Liver (tissue), 9 donors: ENCODE results near the gene SPTBN4. TPM values are rescaled to one million over a fixed set of nuclear protein-coding genes. Genes with fewer than 3 reads are reported as not detected.
A peak's percentile ranks its signal among the peaks of the same experiment; 100 is the strongest.

Experiments used
- DNase-seq: peaks from one replicate; pipeline ENCODE4 v3.0.0-alpha.2; 2017; ENCODE audit warnings: low spot score
- H3K27ac ChIP-seq, 2 donors: one replicate each; pipeline ENCODE4 v1.7.0; 2013; ENCODE audit warnings: inconsistent platforms in 2 of 2, low read length in 2 of 2, control low read depth in 1 of 2, low read depth in 1 of 2, mild to moderate bottlenecking in 1 of 2
- H3K27me3 ChIP-seq, 4 donors: one replicate each; pipeline versions ENCODE4 v1.6.1 to v1.7.0; 2013; ENCODE audit warnings: low read length in 3 of 4, inconsistent platforms in 1 of 4, mild to moderate bottlenecking in 1 of 4, moderate library complexity in 1 of 4; ENCODE audit not compliant: control insufficient read depth in 4 of 4, insufficient read depth in 4 of 4
- H3K36me3 ChIP-seq, 4 donors: one replicate each; pipeline versions ENCODE4 v1.6.1 to v1.7.0; 2013; ENCODE audit warnings: low read length in 3 of 4, mild to moderate bottlenecking in 3 of 4, low read depth in 1 of 4, moderate library complexity in 1 of 4; ENCODE audit not compliant: control insufficient read depth in 4 of 4, insufficient read depth in 3 of 4
- H3K4me1 ChIP-seq, 4 donors: one replicate each; pipeline versions ENCODE4 v1.6.1 to v1.7.0; 2013; ENCODE audit warnings: low read length in 3 of 4, mild to moderate bottlenecking in 3 of 4, moderate library complexity in 1 of 4; ENCODE audit not compliant: control insufficient read depth in 4 of 4, insufficient read depth in 4 of 4
- H3K4me3 ChIP-seq, 3 donors: one replicate each; pipeline versions ENCODE4 v1.6.1 to v1.7.0; 2013; ENCODE audit warnings: low read length in 3 of 3, control low read depth in 1 of 3, low read depth in 1 of 3, mild to moderate bottlenecking in 1 of 3
- H3K9ac ChIP-seq, 2 donors: one replicate each; pipeline ENCODE4 v1.7.0; 2013; ENCODE audit warnings: low read length in 2 of 2, mild to moderate bottlenecking in 2 of 2, moderate library complexity in 2 of 2, control low read depth in 1 of 2, low read depth in 1 of 2
- H3K9me3 ChIP-seq, 4 donors: one replicate each; pipeline versions ENCODE4 v1.6.1 to v1.7.0; 2013; ENCODE audit warnings: low read length in 3 of 4; ENCODE audit not compliant: control insufficient read depth in 4 of 4
- ATF3 ChIP-seq: IDR thresholded peaks from 2 replicates; pipeline ENCODE4 v1.6.1; 2016; ENCODE audit warnings: antibody characterized with exemption
- CTCF ChIP-seq: fragments of 150-350 bp; IDR thresholded peaks from 2 replicates; pipeline ENCODE4 v1.5.1; 2017; ENCODE audit warnings: improper control_type of control experiment, low read depth, low read length; ENCODE audit not compliant: missing input control
- EGR1 ChIP-seq, 2 donors: IDR thresholded peaks; 2 replicates each; pipeline ENCODE4 v1.6.1; 2016 to 2018; ENCODE audit warnings: antibody characterized with exemption in 2 of 2, low read depth in 2 of 2
- FOXA1 ChIP-seq: IDR thresholded peaks from 2 replicates; pipeline ENCODE4 v1.6.1; 2016; ENCODE audit warnings: antibody characterized with exemption
- FOXA2 ChIP-seq: IDR thresholded peaks from 2 replicates; pipeline ENCODE4 v1.6.1; 2016; ENCODE audit warnings: antibody characterized with exemption
- GABPA ChIP-seq, 2 donors: IDR thresholded peaks in 1 of 2; conservative IDR thresholded peaks in 1 of 2; 2 replicates each; pipeline ENCODE4 v1.6.1; 2016; ENCODE audit warnings: antibody characterized with exemption in 2 of 2, mild to moderate bottlenecking in 1 of 2, moderate library complexity in 1 of 2
- HNF4A ChIP-seq, 2 donors: conservative IDR thresholded peaks; 2 replicates each; pipeline ENCODE4 v1.6.1; 2016; ENCODE audit warnings: antibody characterized with exemption in 2 of 2, mild to moderate bottlenecking in 2 of 2
- HNF4G ChIP-seq: IDR thresholded peaks from 2 replicates; pipeline ENCODE4 v1.6.1; 2016; ENCODE audit warnings: antibody characterized with exemption
- JUND ChIP-seq, 2 donors: IDR thresholded peaks; 2 replicates each; pipeline ENCODE4 v1.6.1; 2016; ENCODE audit warnings: antibody characterized with exemption in 2 of 2
- MAX ChIP-seq: IDR thresholded peaks from 2 replicates; pipeline ENCODE4 v1.6.1; 2016; ENCODE audit warnings: antibody characterized with exemption
- NR2F2 ChIP-seq: IDR thresholded peaks from 2 replicates; pipeline ENCODE4 v1.6.1; 2016; ENCODE audit warnings: antibody characterized with exemption
- RAD21 ChIP-seq, 2 donors: IDR thresholded peaks; 2 replicates each; pipeline ENCODE4 v1.6.1; 2016; ENCODE audit warnings: antibody characterized with exemption in 2 of 2, mild to moderate bottlenecking in 2 of 2
- REST ChIP-seq: IDR thresholded peaks from 2 replicates; pipeline ENCODE4 v1.6.1; 2016; ENCODE audit warnings: antibody characterized with exemption, mild to moderate bottlenecking
- RXRA ChIP-seq, 2 donors: IDR thresholded peaks; 2 replicates each; pipeline ENCODE4 v1.6.1; 2017 to 2018; ENCODE audit warnings: antibody characterized with exemption in 2 of 2, mild to moderate bottlenecking in 1 of 2
- SP1 ChIP-seq: IDR thresholded peaks from 2 replicates; pipeline ENCODE4 v1.6.1; 2018; ENCODE audit warnings: antibody characterized with exemption, mild to moderate bottlenecking
- TAF1 ChIP-seq: conservative IDR thresholded peaks from 2 replicates; pipeline ENCODE4 v1.6.1; 2016; ENCODE audit warnings: antibody characterized with exemption, mild to moderate bottlenecking
- YY1 ChIP-seq: IDR thresholded peaks from 2 replicates; pipeline ENCODE4 v1.6.1; 2016; ENCODE audit warnings: antibody characterized with exemption, mild to moderate bottlenecking
- ZBTB33 ChIP-seq: IDR thresholded peaks from 2 replicates; pipeline ENCODE4 v1.6.1; 2016; ENCODE audit warnings: antibody characterized with exemption
- WGBS: extraction: QIAGEN DNeasy Blood & Tissue Kit; methylation state at CpG from one replicate; pipeline ENCODE4 v1.1.7; 2013; 5-methylcytosine and 5-hydroxymethylcytosine counted together
- polyA plus RNA-seq, 2 donors: library from polyadenylated mRNA; stranded (reverse) in 1 of 2; unstranded in 1 of 2; fragments of 200-250 nt in 1 of 2; fragments of >200 nt in 1 of 2; fragmentation: Nextera tagmentation in 1 of 2; extraction: Ambion mirVana in 1 of 2; gene quantifications; one replicate each; pipeline versions ENCODE4 v1.2.1 to v1.2.3, GENCODE V29; 2013 to 2015
- total RNA-seq, 2 donors: library from RNA; depleted of rRNA; stranded (reverse); fragments of >200 nt; gene quantifications; one replicate each; pipeline ENCODE4 v1.2.3, GENCODE V29; 2014
- donor health status: healthy.
- donor health status: healthy.
- donor health status: healthy.
- donor health status: healthy.
- donor health status: healthy.

Gene SPTBN4
- total and polyA plus RNA-seq, 4 donors = 0.13 to 1.1 (median 0.62) TPM

- under 1% methylated on average over 56 of the region's 56 CpGs for WGBS
- peaks cover 0 to 13% (median 8%) of the 10 kb centered on the region in 4 donors for H3K4me1 ChIP-seq
Observed at GRCh38 chr19:40420766-40421765, 45.7 kb upstream of the SPTBN4 start.

More at GRCh38 chr19:40420766-40421765, 45.7 kb upstream of the SPTBN4 start:
- peak; percentile 26 for TF ChIP-seq NR2F2
- TF ChIP-seq RXRA (IDR thresholded peaks at IDR 0.05) = no peak
- peak; percentile 74 to 79 for TF ChIP-seq RAD21 (IDR thresholded peaks at IDR 0.05)
- peak; percentile 43 for TF ChIP-seq FOXA1
- TF ChIP-seq MAX = no peak
- TF ChIP-seq ZBTB33 = no peak
- TF ChIP-seq SP1 = peak; percentile 83
- peak; percentile 83 for TF ChIP-seq CTCF
- no peak for TF ChIP-seq JUND (IDR thresholded peaks at IDR 0.05)
- peak; percentile 16 to 48 for TF ChIP-seq HNF4A (conservative IDR thresholded peaks at IDR 0.05)
- TF ChIP-seq TAF1 = peak; percentile 33
- no peak for TF ChIP-seq FOXA2
- TF ChIP-seq EGR1 (IDR thresholded peaks at IDR 0.05; ENCODE audit: low read depth in 2 of 2) = peak; percentile 97 to 99
- TF ChIP-seq HNF4G = no peak
- TF ChIP-seq YY1 = peak; percentile 73
- peak; percentile 83 for TF ChIP-seq REST
- peak in 1 of 2 donors; percentile 70 for TF ChIP-seq GABPA (IDR thresholded peaks at IDR 0.05 in 1 of 2, conservative IDR thresholded peaks at IDR 0.05 in 1 of 2)
- TF ChIP-seq ATF3 = no peak
- H3K27me3 ChIP-seq = no peaks in the 10 kb centered on the region
- peak; percentile 92 for DNase-seq
- peak overlapping the region; percentile 93 to 98 for H3K27ac ChIP-seq
- H3K36me3 ChIP-seq = peaks cover 2 to 5% (median 4%) of the 10 kb centered on the region in 4 donors
- peak overlapping the region; percentile 52 to 75 (median 62) for H3K4me3 ChIP-seq
- no peaks in the 10 kb centered on the region for H3K9me3 ChIP-seq
- peak overlapping the region; percentile 96 to 97 for H3K9ac ChIP-seq
